HCT116 (cell line): ENCODE results near the gene LCE6A. TPM values are rescaled to one million over a fixed set of nuclear protein-coding genes. Genes with fewer than 3 reads are reported as not detected.

Source experiments
- ATAC-seq: fragments of 200-7000 bp; cut with Tn5 transposase; 2 replicates; pipeline ENCODE4 v1.9.1; 2020; ENCODE audit warnings: mild to moderate bottlenecking, moderate library complexity
- BruUV-seq: library from RNA; stranded (reverse); fragments of 400-500 nt; replicated peaks from 2 replicates; lab custom pipeline; 2021; lab: Mats Ljungman, UMichigan
- CTCF ChIA-PET: fragments of 300-600 bp; sonication (Branson Sonifier 250); formaldehyde crosslinking; loops from one replicate; lab custom pipeline; 2021; ENCODE audit warnings: antibody characterized with exemption; lab: Charles Lee
- POLR2A ChIA-PET: fragments of 300-600, 350-600 bp; sonication (Branson Sonifier 250); formaldehyde crosslinking; loops from one replicate; lab custom pipeline; 2021; ENCODE audit warnings: antibody characterized with exemption; lab: Charles Lee
- RAD21 ChIA-PET, 2 experiments: fragments of 300-600 bp; sonication (Branson Sonifier 250); formaldehyde crosslinking; loops; one replicate each; lab custom pipeline; 2023; ENCODE audit warnings: low total read pairs in 2 of 2; ENCODE audit not compliant: uncharacterized antibody in 2 of 2, unreplicated experiment in 2 of 2, low non-redundant PET in 1 of 2; lab: Charles Lee
- DNase-seq: peaks from one replicate; pipeline ENCODE4 v3.0.0-alpha.2; 2010; ENCODE audit warnings: low read depth, low spot score
- H2AFZ ChIP-seq: fragments of 200-600 bp; shearing (Covaris generic), sonication (generic); 2 replicates; pipeline ENCODE4 v1.6.1; 2017; ENCODE audit warnings: low read depth, mixed run types, mixed read lengths, antibody characterized with exemption, low read length; ENCODE audit not compliant: poor library complexity, severe bottlenecking
- H3K27ac ChIP-seq: 2 replicates; pipeline ENCODE4 v1.5.1; 2012; ENCODE audit warnings: low read depth, low read length
- H3K27me3 ChIP-seq: fragments of 200-600 bp; sonication (generic); 2 replicates; pipeline ENCODE4 v1.6.1; 2016; ENCODE audit warnings: mixed run types, low read length, mixed read lengths; ENCODE audit not compliant: insufficient read depth
- H3K36me3 ChIP-seq, 2 experiments: fragments of 200-500 bp in 1 of 2; fragments of 200-600 bp in 1 of 2; sonication (Bioruptor generic) in 1 of 2; sonication (generic) in 1 of 2; 2 replicates each; pipeline versions ENCODE4 v1.5.1 to v1.6.1; 2014 to 2016; ENCODE audit warnings: low read length in 2 of 2, inconsistent platforms in 1 of 2, mixed read lengths in 1 of 2, mixed run types in 1 of 2; ENCODE audit not compliant: insufficient read depth in 2 of 2, control insufficient read depth in 1 of 2
- H3K4me1 ChIP-seq, 2 experiments: fragments of 200-600 bp in 1 of 2; sonication (generic) in 1 of 2; 2 replicates each; pipeline versions ENCODE4 v1.5.1 to v1.6.1; 2012 to 2017; ENCODE audit warnings: low read length in 2 of 2, inconsistent platforms in 1 of 2, mild to moderate bottlenecking in 1 of 2, mixed read lengths in 1 of 2, mixed run types in 1 of 2, moderate library complexity in 1 of 2; ENCODE audit not compliant: insufficient read depth in 2 of 2, control insufficient read depth in 1 of 2
- H3K4me2 ChIP-seq: fragments of 200-600 bp; sonication (generic); 2 replicates; pipeline ENCODE4 v1.6.1; 2017; ENCODE audit warnings: mixed run types, low read length, mixed read lengths
- H3K4me3 ChIP-seq, 2 experiments: fragments of 200-600 bp in 1 of 2; sonication (generic) in 1 of 2; replicated peaks in 1 of 2; 2 replicates each; pipeline ENCODE4 v1.5.1; 2011 to 2016; ENCODE audit warnings: low read length in 2 of 2, control low read depth in 1 of 2, low read depth in 1 of 2, mild to moderate bottlenecking in 1 of 2, mixed read lengths in 1 of 2, mixed run types in 1 of 2
- H3K79me2 ChIP-seq: fragments of 200-600 bp; sonication (generic); 2 replicates; pipeline ENCODE4 v1.6.1; 2017; ENCODE audit warnings: mild to moderate bottlenecking, mixed run types, low read length, moderate library complexity, mixed read lengths; ENCODE audit not compliant: insufficient read depth
- H3K9ac ChIP-seq: fragments of 200-600 bp; sonication (generic); 2 replicates; pipeline ENCODE4 v1.6.1; 2016; ENCODE audit warnings: low read length, mixed read lengths
- H3K9me2 ChIP-seq: fragments of 200-600 bp; sonication (generic), shearing (Covaris generic); 2 replicates; pipeline ENCODE4 v1.6.1; 2017; ENCODE audit warnings: mixed run types, mild to moderate bottlenecking, moderate library complexity; ENCODE audit not compliant: insufficient read depth
- H3K9me3 ChIP-seq, 2 experiments: fragments of 200-500 bp in 1 of 2; fragments of 200-600 bp in 1 of 2; sonication (Bioruptor generic) in 1 of 2; sonication (generic) in 1 of 2; 2 replicates each; pipeline ENCODE4 v1.6.1; 2014 to 2017; ENCODE audit warnings: low read length in 2 of 2, mixed read lengths in 2 of 2, inconsistent platforms in 1 of 2, low read depth in 1 of 2, mild to moderate bottlenecking in 1 of 2, mixed run types in 1 of 2, moderate library complexity in 1 of 2; ENCODE audit not compliant: control insufficient read depth in 1 of 2, insufficient read depth in 1 of 2
- H4K20me1 ChIP-seq: fragments of 200-600 bp; sonication (generic), shearing (Covaris generic); 2 replicates; pipeline ENCODE4 v1.6.1; 2017; ENCODE audit warnings: mixed run types, mild to moderate bottlenecking, moderate library complexity; ENCODE audit not compliant: insufficient read depth
- ATF3 ChIP-seq: IDR thresholded peaks from 2 replicates; pipeline ENCODE4 v1.6.1; 2012
- EGR1 ChIP-seq: IDR thresholded peaks from 2 replicates; pipeline ENCODE4 v1.6.1; 2012; ENCODE audit warnings: low read depth
- ELF1 ChIP-seq: IDR thresholded peaks from 2 replicates; pipeline ENCODE4 v1.6.1; 2012; ENCODE audit warnings: low read depth, borderline replicate concordance
- EZH2 ChIP-seq: fragments of 200-600 bp; sonication (generic); IDR thresholded peaks from 2 replicates; pipeline ENCODE4 v1.6.1; 2017; ENCODE audit warnings: antibody characterized with exemption, mixed run types
- FOSL1 ChIP-seq: IDR thresholded peaks from 2 replicates; pipeline ENCODE4 v1.6.1; 2012; ENCODE audit warnings: low read depth
- JUND ChIP-seq: IDR thresholded peaks from 2 replicates; pipeline ENCODE4 v1.6.1; 2012
- MAX ChIP-seq: IDR thresholded peaks from 2 replicates; pipeline ENCODE4 v1.6.1; 2012
- POLR2A ChIP-seq: IDR thresholded peaks from 2 replicates; pipeline ENCODE4 v1.7.0; 2011; ENCODE audit warnings: borderline replicate concordance; ENCODE audit not compliant: insufficient read depth, insufficient read length; ENCODE audit errors: extremely low read depth
- POLR2AphosphoS5 ChIP-seq: IDR thresholded peaks from 2 replicates; pipeline ENCODE4 v1.6.1; 2011; ENCODE audit warnings: mild to moderate bottlenecking, low read depth, low read length, moderate library complexity
- REST ChIP-seq: IDR thresholded peaks from 2 replicates; pipeline ENCODE4 v1.6.1; 2012; ENCODE audit warnings: low read depth
- SIN3A ChIP-seq: IDR thresholded peaks from 2 replicates; pipeline ENCODE4 v1.6.1; 2012; ENCODE audit warnings: low read depth
- TCF7L2 ChIP-seq: IDR thresholded peaks from 2 replicates; pipeline ENCODE4 v1.7.0; 2011; ENCODE audit warnings: borderline replicate concordance, inconsistent platforms; ENCODE audit not compliant: insufficient read depth, insufficient read length; ENCODE audit errors: extremely low read depth
- ZBTB33 ChIP-seq: IDR thresholded peaks from 2 replicates; pipeline ENCODE4 v1.6.1; 2011; ENCODE audit warnings: mild to moderate bottlenecking, low read length, moderate library complexity; ENCODE audit not compliant: insufficient replicate concordance; ENCODE audit errors: extremely low read depth
- intact Hi-C: fragments of 100-400 bp; cut with micrococcal nuclease; formaldehyde crosslinking; loops from 2 replicates; pipeline ENCODE4 v1.10.0; 2022
- total RNA-seq: library from RNA; stranded (reverse); gene quantifications from one replicate; pipeline ENCODE4 v1.2.1, GENCODE V29; 2021; ENCODE audit not compliant: unreplicated experiment

LCE6A gene
- total RNA-seq, 1 experiment from 2014 or later = not detected

GRCh38 chr1:152806576-152806975, 36.1 kb upstream of the LCE6A start, which contains the start of gene LCE1C (continued):
- TF ChIP-seq ATF3 = no peak
- no peak for TF ChIP-seq POLR2A

GRCh38 chr1:152811050-152811449, 31.6 kb upstream of the LCE6A start:
- POLR2A ChIA-PET = no interaction called here
- no peak overlapping the region for H3K9ac ChIP-seq
- no peaks in the 10 kb centered on the region for H3K79me2 ChIP-seq
- H3K27ac ChIP-seq = no peak overlapping the region
- no peak for DNase-seq
- no peaks in the 10 kb centered on the region for H4K20me1 ChIP-seq
- CTCF ChIA-PET = no interaction called here
- H2AFZ ChIP-seq = no peak overlapping the region
- ATAC-seq = no peak
- no peaks in the 10 kb centered on the region for H3K36me3 ChIP-seq
- H3K9me2 ChIP-seq = no peaks in the 10 kb centered on the region
- no TSS peak for BruUV-seq
- no peaks in the 10 kb centered on the region for H3K4me1 ChIP-seq
- H3K4me2 ChIP-seq = no peak overlapping the region
- peaks cover 29% of the 10 kb centered on the region for H3K27me3 ChIP-seq
- no peak for TF ChIP-seq TCF7L2
- TF ChIP-seq ZBTB33 = no peak
- no peak for TF ChIP-seq EGR1
- no peak for TF ChIP-seq MAX
- TF ChIP-seq POLR2AphosphoS5 = no peak
- TF ChIP-seq ELF1 = no peak
- TF ChIP-seq REST = no peak
- TF ChIP-seq EZH2 = no peak
- TF ChIP-seq SIN3A = no peak
- TF ChIP-seq JUND = no peak
- TF ChIP-seq FOSL1 = no peak
- TF ChIP-seq, all 23 proteins: peak for 0
- H3K4me3 ChIP-seq = no peak overlapping the region
- no peaks in the 10 kb centered on the region for H3K9me3 ChIP-seq
- intact Hi-C loops = no loop called here
- RAD21 ChIA-PET = no interaction called here
